IMR-90 (cell line): Measurements from ENCODE around the gene GK. TPM values are rescaled to one million over a fixed set of nuclear protein-coding genes. Genes with fewer than 3 reads are reported as not detected.
"Not testable (repeated sequence)": the region's sequence is repeated elsewhere in the genome, so short reads cannot be mapped to it uniquely, and the experiment has no call there.

Experiments
- ATAC-seq: fragments of 200-7000 bp; cut with Tn5 transposase; 2 replicates; pipeline ENCODE4 v1.9.1; 2020; ENCODE audit warnings: low read depth, mild to moderate bottlenecking, moderate library complexity
- BruUV-seq: library from RNA; stranded (reverse); fragments of 400-500 nt; replicated peaks from 2 replicates; lab custom pipeline; 2021; lab: Mats Ljungman, UMichigan
- CTCF ChIA-PET: fragments of 300-600 bp; formaldehyde crosslinking; extraction: SDS; loops from one replicate; lab custom pipeline; 2021; ENCODE audit warnings: antibody characterized with exemption; lab: Yijun Ruan, JAX
- POLR2A ChIA-PET: fragments of 300-600 bp; sonication (Branson Sonifier 250); formaldehyde crosslinking; loops from one replicate; lab custom pipeline; 2022; ENCODE audit warnings: antibody characterized with exemption; ENCODE audit not compliant: unreplicated experiment; lab: Charles Lee
- DNase-seq: peaks from one replicate; pipeline ENCODE4 v3.0.0; 2013
- H2AFZ ChIP-seq: replicated peaks from 2 replicates; pipeline ENCODE3; 2013; ENCODE audit warnings: low read length, mild to moderate bottlenecking; ENCODE audit not compliant: poor library complexity
- H2AK5ac ChIP-seq: 2 replicates; pipeline ENCODE4 v1.6.1; 2013; ENCODE audit warnings: low read depth, low read length, inconsistent platforms
- H2AK9ac ChIP-seq: replicated peaks from 2 replicates; pipeline ENCODE3; 2013; ENCODE audit warnings: mild to moderate bottlenecking, low read depth, low read length, moderate library complexity; ENCODE audit not compliant: poor library complexity
- H2BK120ac ChIP-seq: 2 replicates; pipeline ENCODE4 v1.6.1; 2013; ENCODE audit warnings: low read depth, low read length, inconsistent platforms
- H2BK15ac ChIP-seq: 3 replicates; pipeline ENCODE4 v1.6.1; 2013; ENCODE audit warnings: low read depth, low read length, inconsistent platforms
- H2BK20ac ChIP-seq: 2 replicates; pipeline ENCODE4 v1.6.1; 2013; ENCODE audit warnings: low read depth, mild to moderate bottlenecking, inconsistent platforms, low read length, moderate library complexity
- H2BK5ac ChIP-seq: 2 replicates; pipeline ENCODE4 v1.6.1; 2013; ENCODE audit warnings: mild to moderate bottlenecking, low read depth, low read length, inconsistent platforms; ENCODE audit not compliant: poor library complexity, severe bottlenecking
- H3K14ac ChIP-seq: replicated peaks from 2 replicates; pipeline ENCODE4 v1.6.1; 2013; ENCODE audit warnings: low read depth, low read length, inconsistent platforms
- H3K18ac ChIP-seq: 2 replicates; pipeline ENCODE4 v1.6.1; 2013; ENCODE audit warnings: low read depth, low read length, control low read depth
- H3K23ac ChIP-seq: 2 replicates; pipeline ENCODE4 v1.6.1; 2013; ENCODE audit warnings: low read depth, low read length, inconsistent platforms
- H3K27ac ChIP-seq: 2 replicates; pipeline ENCODE4 v1.5.1; 2013; ENCODE audit warnings: mild to moderate bottlenecking, control low read depth, low read length; ENCODE audit not compliant: insufficient read depth
- H3K27me3 ChIP-seq: 2 replicates; pipeline ENCODE4 v1.6.1; 2013; ENCODE audit warnings: low read length; ENCODE audit not compliant: control insufficient read depth, insufficient read depth
- H3K36me3 ChIP-seq: 2 replicates; pipeline ENCODE4 v1.6.1; 2013; ENCODE audit warnings: low read length, mixed read lengths; ENCODE audit not compliant: control insufficient read depth, insufficient read depth
- H3K4ac ChIP-seq: 2 replicates; pipeline ENCODE4 v1.6.1; 2013; ENCODE audit warnings: low read depth, low read length, inconsistent platforms
- H3K4me1 ChIP-seq: 2 replicates; pipeline ENCODE4 v1.6.1; 2013; ENCODE audit warnings: low read length, mixed read lengths; ENCODE audit not compliant: control insufficient read depth, insufficient read depth
- H3K4me2 ChIP-seq: 2 replicates; pipeline ENCODE4 v1.6.1; 2013; ENCODE audit warnings: low read depth, mild to moderate bottlenecking, control low read depth, low read length, moderate library complexity
- H3K4me3 ChIP-seq: 2 replicates; pipeline ENCODE4 v1.5.1; 2013; ENCODE audit warnings: low read depth, mild to moderate bottlenecking, control low read depth, low read length, moderate library complexity; ENCODE audit not compliant: insufficient read depth
- H3K56ac ChIP-seq: 2 replicates; pipeline ENCODE4 v1.6.1; 2013; ENCODE audit warnings: low read length, inconsistent platforms; ENCODE audit not compliant: insufficient read depth; ENCODE audit errors: extremely low read depth
- H3K79me1 ChIP-seq, 2 experiments: 2 replicates each; pipeline ENCODE4 v1.6.1; 2013; ENCODE audit warnings: low read length in 2 of 2, inconsistent platforms in 1 of 2, low read depth in 1 of 2
- H3K9ac ChIP-seq: 2 replicates; pipeline ENCODE4 v1.6.1; 2013; ENCODE audit warnings: low read depth, low read length, control low read depth
- H3K9me1 ChIP-seq: 2 replicates; pipeline ENCODE4 v1.6.1; 2013; ENCODE audit warnings: low read length, inconsistent platforms; ENCODE audit not compliant: insufficient read depth
- H3K9me3 ChIP-seq: 2 replicates; pipeline ENCODE4 v1.6.1; 2013; ENCODE audit warnings: low read length; ENCODE audit not compliant: control insufficient read depth, insufficient read depth
- H4K20me1 ChIP-seq: 2 replicates; pipeline ENCODE4 v1.6.1; 2013; ENCODE audit warnings: low read length, inconsistent platforms; ENCODE audit not compliant: insufficient read depth
- H4K5ac ChIP-seq: 2 replicates; pipeline ENCODE4 v1.6.1; 2013; ENCODE audit warnings: mild to moderate bottlenecking, low read depth, low read length, control low read depth
- H4K8ac ChIP-seq, 2 experiments: 2 replicates each; pipeline ENCODE4 v1.6.1; 2013; ENCODE audit warnings: low read depth in 2 of 2, low read length in 2 of 2, control low read depth in 1 of 2, inconsistent platforms in 1 of 2
- H4K91ac ChIP-seq: 2 replicates; pipeline ENCODE4 v1.6.1; 2013; ENCODE audit warnings: low read depth, low read length, inconsistent platforms; ENCODE audit not compliant: insufficient read depth
- ELK1 ChIP-seq: fragments of 150-350 bp; IDR thresholded peaks from 2 replicates; pipeline ENCODE4 v1.6.1; 2016; ENCODE audit warnings: low read depth, mild to moderate bottlenecking, low read length, moderate library complexity, borderline replicate concordance
- NFE2L2 ChIP-seq: fragments of 150-350 bp; IDR thresholded peaks from 2 replicates; pipeline ENCODE4 v1.6.1; 2016; ENCODE audit warnings: low read depth, mild to moderate bottlenecking, low read length
- WGBS, 2 experiments: methylation state at CpG; one replicate each; pipeline versions ENCODE4 v1.1.5 to v1.1.7; 2013; ENCODE audit warnings: missing lambda C conversion rate in 2 of 2; ENCODE audit not compliant: insufficient read length in 1 of 2; ENCODE audit errors: extremely low coverage in 2 of 2; 5-methylcytosine and 5-hydroxymethylcytosine counted together
- dilution Hi-C: fragments of 300-500 bp; cut with HindIII; formaldehyde crosslinking; loops from one replicate; pipeline ENCODE4 v1.14.3; 2018; ENCODE audit warnings: low sequenced_read_pairs; ENCODE audit not compliant: unreplicated experiment
- in situ Hi-C: fragments of 300-500 bp; cut with MboI; formaldehyde crosslinking; loops from 3 replicates; pipeline ENCODE4 v1.14.3; 2019; ENCODE audit warnings: low sequenced_read_pairs, inconsistent platforms, mixed read lengths
- intact Hi-C: fragments of 100-400 bp; cut with micrococcal nuclease; formaldehyde crosslinking; loops from 2 replicates; pipeline ENCODE4 v1.10.0; 2022
- polyA plus RNA-seq, 3 experiments: library from polyadenylated mRNA; depleted of rRNA; stranded (reverse); fragments of >200 nt; gene quantifications; 2 replicates each; pipeline ENCODE4 v1.2.3, GENCODE V29; 2012; ENCODE audit warnings: low replicate concordance in 1 of 3
- total RNA-seq: library from RNA; depleted of rRNA; stranded (reverse); fragments of >200 nt; gene quantifications from 2 replicates; pipeline ENCODE4 v1.2.3, GENCODE V29; 2012

Gene GK
- total and polyA plus RNA-seq, 2 of the 4 experiments (the other 2 are of a cell fraction): 7.6 to 9.3 TPM

- Histone ChIP-seq H3K4me1 (no peaks in the 10 kb centered on the region), H4K8ac (no peak overlapping the region), H3K18ac (no peak overlapping the region), H3K36me3 (peaks cover 12% of the 10 kb centered on the region), H3K9me1 (no peaks in the 10 kb centered on the region), H3K56ac (no peak overlapping the region), H2BK20ac (no peak overlapping the region), H4K91ac (no peak overlapping the region), H3K4ac (no peak overlapping the region), H4K20me1 (no peaks in the 10 kb centered on the region), H3K4me3 (no peak overlapping the region), H3K9me3 (no peaks in the 10 kb centered on the region), H3K9ac (no peak overlapping the region), H3K4me2 (no peak overlapping the region), H3K79me1 (no peaks in the 10 kb centered on the region; a peak in 1 of 4 replicates), H2AK5ac (no peak overlapping the region), H3K14ac (no peak overlapping the region), H2AK9ac (no peak overlapping the region), H2BK15ac (no peak overlapping the region), H2BK5ac (no peak overlapping the region), H2AFZ (no peak overlapping the region), H3K27me3 (no peaks in the 10 kb centered on the region), H3K27ac (no peak overlapping the region), H4K5ac (no peak overlapping the region), H2BK120ac (no peak overlapping the region), H3K23ac (no peak overlapping the region)
- dilution Hi-C loops: no loop called here
- in situ Hi-C loops: no loop called here
- POLR2A ChIA-PET: interaction anchor here (0.7 kb wide), 1 partner anchor 19 kb away, joined by 3 read pairs; no protein-coding TSS in a partner anchor
- intact Hi-C loops: no loop called here
- BruUV-seq: no TSS peak
- 69% methylated on average over 4 of the region's 4 CpGs; no CpG with 5 or more reads in 1 of the 2 experiments for WGBS, 2 experiments
- DNase-seq (no peak), ATAC-seq (no peak)
- CTCF ChIA-PET: interaction anchor here (0.6 kb wide), 1 partner anchor 96 kb away, joined by 3 read pairs; no protein-coding TSS in a partner anchor
- peak; percentile 42; the same call in 1 of the 2 replicates for TF ChIP-seq NFE2L2
- no peak for TF ChIP-seq ELK1
These were observed 15.4 kb downstream of the GK start for GRCh38 chrX:30668581-30668980.

- H2BK120ac ChIP-seq, H3K4me2 ChIP-seq, CTCF ChIA-PET, H2BK20ac ChIP-seq, H4K20me1 ChIP-seq, dilution Hi-C loops, H3K4me1 ChIP-seq, ATAC-seq, H2AK9ac ChIP-seq, H3K18ac ChIP-seq, H3K79me1 ChIP-seq, BruUV-seq, H2BK5ac ChIP-seq, H2AK5ac ChIP-seq, H3K27me3 ChIP-seq, H3K27ac ChIP-seq, H3K9me1 ChIP-seq, H3K9me3 ChIP-seq, H3K4ac ChIP-seq, H2BK15ac ChIP-seq, H4K5ac ChIP-seq, H4K8ac ChIP-seq, intact Hi-C loops, H4K91ac ChIP-seq, H3K23ac ChIP-seq, H2AFZ ChIP-seq, H3K14ac ChIP-seq, H3K4me3 ChIP-seq, H3K56ac ChIP-seq, POLR2A ChIA-PET, DNase-seq, in situ Hi-C loops, H3K9ac ChIP-seq: not testable (repeated sequence)
- peaks cover 13% of the 10 kb centered on the region for H3K36me3 ChIP-seq
- WGBS, 2 experiments: no CpG with 5 or more reads among the region's 3 CpGs
These were observed 18.0 kb downstream of the GK start for GRCh38 chrX:30671189-30671588.
